Right ventricle myocardium superior (tissue), 1 donor: ENCODE results near the gene EVI2A. TPM values are rescaled to one million over a fixed set of nuclear protein-coding genes. Genes with fewer than 3 reads are reported as not detected.
"Not testable (repeated sequence)": the region's sequence is repeated elsewhere in the genome, so short reads cannot be mapped to it uniquely, and the experiment has no call there.

ENCODE experiments used
- ATAC-seq: fragments of 200-7000 bp; cut with Tn5 transposase; one replicate; pipeline ENCODE4 v1.9.1; 2020; ENCODE audit warnings: mild to moderate bottlenecking; ENCODE audit not compliant: poor library complexity
- DNase-seq: peaks from one replicate; pipeline ENCODE4 v3.0.0-alpha.2; 2020
- intact Hi-C: fragments of 100-400 bp; cut with DNase I; formaldehyde crosslinking; loops from one replicate; pipeline ENCODE4 v1.11.2; 2022
- long read RNA-seq: library from polyadenylated mRNA; unstranded; transcript quantifications from one replicate; pipeline ENCODE4 v2.0.0, GENCODE V29; 2021
- total RNA-seq: library from RNA; stranded (reverse); fragmentation: NEBNext Ultra II Directional; extraction: Animal tissue kit (Norgen Biotek cat#: 25700); gene quantifications from one replicate; pipeline ENCODE4 v1.2.1, GENCODE V29; 2021
- donor health status: DM: no; HTN: yes; CAD: no; lungs with severe emphysema.

The EVI2A gene, protein sequence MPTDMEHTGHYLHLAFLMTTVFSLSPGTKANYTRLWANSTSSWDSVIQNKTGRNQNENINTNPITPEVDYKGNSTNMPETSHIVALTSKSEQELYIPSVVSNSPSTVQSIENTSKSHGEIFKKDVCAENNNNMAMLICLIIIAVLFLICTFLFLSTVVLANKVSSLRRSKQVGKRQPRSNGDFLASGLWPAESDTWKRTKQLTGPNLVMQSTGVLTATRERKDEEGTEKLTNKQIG
- 2.2 TPM for total RNA-seq
- long read RNA-seq: 0 reads

DNA sequence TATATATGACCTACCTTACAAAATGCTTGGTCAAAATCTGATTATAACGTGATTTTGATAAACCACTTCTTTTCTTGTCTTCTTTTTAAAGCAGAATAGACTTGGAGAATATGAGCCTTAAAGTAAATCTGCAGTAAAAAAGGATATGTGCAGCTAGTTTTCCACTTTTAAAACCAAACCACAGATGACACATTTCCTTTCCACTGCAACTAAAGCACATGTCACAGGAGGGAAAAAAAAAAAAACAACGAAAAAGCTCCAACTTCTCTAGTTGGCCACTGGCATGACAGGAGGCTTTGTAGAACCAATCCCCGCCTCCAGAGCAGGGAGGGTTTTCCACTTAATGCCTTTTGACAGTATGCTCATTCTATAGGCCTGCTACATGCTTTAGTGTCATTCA, at the start of gene EVI2A:
Gene EVI2A (minus strand): TSS at position 142 of the 400 bp plus-strand sequence. CDS start 2,609 bp downstream, outside the sequence.
- peak; percentile 44 for ATAC-seq
- intact Hi-C loops: no loop called here
- no peak for DNase-seq

DNA sequence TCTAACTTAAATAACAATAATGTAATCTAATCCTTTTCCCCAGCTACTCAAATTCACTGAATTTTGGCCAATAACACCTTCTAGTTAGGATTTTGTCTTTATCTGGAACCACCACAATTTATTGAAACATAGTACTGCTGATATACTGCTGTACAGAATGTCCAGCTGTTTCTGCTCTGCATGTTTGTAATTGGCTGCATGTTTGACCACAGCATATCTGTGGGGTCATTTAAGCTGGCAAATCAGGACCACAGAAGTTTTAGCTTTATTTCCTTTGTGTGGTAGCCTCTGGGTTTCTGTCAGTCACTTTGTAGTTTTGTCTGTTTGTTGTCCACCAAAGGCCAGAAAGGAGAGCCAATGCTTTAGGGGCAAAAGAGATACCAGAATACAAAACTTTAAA, 47.8 kb upstream of the EVI2A start:
- ATAC-seq (no peak), DNase-seq (no peak)
- intact Hi-C loops: no loop called here

DNA sequence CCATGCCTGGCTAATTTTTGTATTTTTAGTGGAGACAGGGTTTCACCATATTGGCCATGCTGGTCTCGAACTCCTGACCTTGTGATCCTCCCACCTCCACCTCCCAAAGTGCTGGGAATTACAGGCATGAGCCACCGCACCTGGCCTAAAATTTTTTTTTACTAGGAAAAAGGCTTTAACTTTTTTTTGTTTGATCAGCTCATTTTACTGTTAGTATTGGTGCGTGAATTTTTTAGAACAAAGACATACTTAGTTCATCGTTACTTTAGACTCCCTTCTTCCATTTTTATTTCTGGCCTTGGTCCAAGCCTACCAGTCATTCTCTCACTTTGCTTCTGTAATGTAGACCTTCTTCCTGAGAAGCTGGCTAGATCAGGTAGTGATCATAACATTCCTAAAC, 44.7 kb upstream of the EVI2A start:
- no peak for ATAC-seq
- DNase-seq: no peak
- intact Hi-C loops: no loop called here

DNA sequence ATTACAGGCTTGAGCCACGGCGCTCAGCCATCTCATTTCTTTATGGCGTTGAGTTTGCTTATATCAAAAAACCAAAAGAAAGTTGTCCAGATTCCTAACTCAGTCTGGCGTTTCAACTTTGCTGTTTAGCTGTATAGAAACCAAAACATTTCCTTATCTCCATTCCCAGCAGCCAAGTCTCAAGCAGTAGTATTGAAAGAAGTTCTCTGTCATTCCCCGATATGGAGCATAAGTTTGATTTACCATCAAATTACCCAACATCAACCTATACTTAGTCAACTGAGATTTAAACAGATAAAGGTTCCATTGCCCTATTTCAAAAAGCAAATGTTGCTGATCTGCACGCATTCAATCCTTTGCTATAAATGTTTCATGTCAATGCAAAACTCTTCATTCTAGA, 42.6 kb upstream of the EVI2A start:
- DNase-seq (no peak), ATAC-seq (no peak)
- intact Hi-C loops: no loop called here

DNA sequence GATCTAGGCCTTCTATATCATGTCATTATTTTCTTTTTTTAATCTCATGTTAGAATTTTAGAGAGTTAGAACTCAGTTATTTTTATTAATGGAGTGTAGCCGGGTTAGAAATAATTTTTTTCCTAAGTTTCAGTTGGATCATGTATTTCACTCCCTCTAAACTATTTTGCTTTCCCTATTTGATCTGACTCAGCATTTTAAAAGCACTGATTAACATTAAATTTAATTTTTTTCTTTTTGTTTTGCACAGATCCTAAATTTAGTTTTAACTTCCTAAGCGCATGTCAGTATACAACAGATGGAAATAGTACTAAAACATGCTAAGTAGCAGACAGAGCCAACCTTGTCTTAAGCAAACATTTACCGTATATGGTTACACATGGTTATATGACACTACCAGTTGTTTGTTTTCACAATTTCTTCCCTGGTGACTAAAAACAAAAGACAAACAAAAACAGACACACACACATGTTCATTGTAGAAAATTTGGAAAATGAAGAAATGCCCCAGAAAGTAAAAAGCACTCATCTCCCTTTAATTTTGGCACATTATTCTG, 36.5 kb upstream of the EVI2A start:
- intact Hi-C loops: no loop called here
- DNase-seq (no peak), ATAC-seq (no peak)

DNA sequence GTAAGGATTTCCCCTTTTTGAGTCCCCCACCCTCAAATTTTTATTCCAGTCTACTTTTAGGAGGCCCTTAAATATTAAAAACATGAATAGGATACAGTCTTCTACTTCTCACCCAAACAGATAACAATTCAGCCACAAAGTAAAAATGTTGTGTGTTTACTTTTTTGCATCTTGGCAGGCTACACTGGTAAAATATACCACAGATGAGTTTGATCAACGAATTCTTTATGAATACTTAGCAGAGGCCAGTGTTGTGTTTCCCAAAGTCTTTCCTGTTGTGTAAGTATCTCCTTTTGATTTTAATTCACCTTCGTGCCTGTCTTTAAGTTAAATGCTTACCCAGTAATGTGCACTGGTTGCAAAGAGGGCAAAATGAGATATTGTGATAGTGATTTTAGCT, 35.7 kb upstream of the EVI2A start:
- no peak for DNase-seq
- intact Hi-C loops: no loop called here
- no peak for ATAC-seq

DNA sequence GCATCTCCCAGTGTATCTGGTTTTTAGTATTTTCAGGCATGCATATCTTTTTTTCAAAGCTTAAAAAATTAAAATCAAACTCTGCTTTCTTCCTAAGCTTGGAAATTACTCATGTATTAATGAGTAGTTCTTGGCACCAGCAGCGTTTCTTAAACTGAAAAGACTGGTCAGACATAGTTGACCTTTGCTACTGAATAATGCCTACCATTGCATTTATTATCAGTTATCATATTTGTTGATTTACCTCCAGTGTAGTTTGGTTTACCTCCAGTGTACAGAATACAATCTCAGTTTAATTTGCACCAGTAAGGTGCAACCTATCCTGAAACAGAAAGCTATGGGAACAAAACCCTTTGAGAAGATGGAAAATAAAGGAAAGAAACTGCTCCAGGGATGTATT, 34.5 kb upstream of the EVI2A start:
- DNase-seq (no peak), ATAC-seq (no peak)
- intact Hi-C loops: no loop called here

DNA sequence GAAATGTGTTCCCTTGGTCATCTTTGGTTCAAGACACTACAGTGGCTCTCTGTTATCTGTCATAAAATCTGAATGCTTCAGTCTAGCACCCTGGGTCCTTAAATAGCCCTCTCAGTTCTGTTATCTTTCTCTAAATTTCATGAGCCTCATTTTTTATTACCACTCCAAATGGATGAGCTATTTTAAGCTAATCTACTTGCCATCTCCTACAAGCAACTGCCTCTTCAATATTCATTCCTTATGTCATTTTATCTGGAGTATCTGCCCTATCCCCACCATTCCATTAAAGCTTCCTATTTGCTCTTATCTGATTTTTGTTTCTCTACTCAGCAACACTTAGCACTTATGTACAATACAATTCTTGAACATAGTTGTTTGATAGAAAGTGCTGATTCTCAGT, 28.0 kb upstream of the EVI2A start:
- intact Hi-C loops: no loop called here
- DNase-seq (no peak), ATAC-seq (no peak)

DNA sequence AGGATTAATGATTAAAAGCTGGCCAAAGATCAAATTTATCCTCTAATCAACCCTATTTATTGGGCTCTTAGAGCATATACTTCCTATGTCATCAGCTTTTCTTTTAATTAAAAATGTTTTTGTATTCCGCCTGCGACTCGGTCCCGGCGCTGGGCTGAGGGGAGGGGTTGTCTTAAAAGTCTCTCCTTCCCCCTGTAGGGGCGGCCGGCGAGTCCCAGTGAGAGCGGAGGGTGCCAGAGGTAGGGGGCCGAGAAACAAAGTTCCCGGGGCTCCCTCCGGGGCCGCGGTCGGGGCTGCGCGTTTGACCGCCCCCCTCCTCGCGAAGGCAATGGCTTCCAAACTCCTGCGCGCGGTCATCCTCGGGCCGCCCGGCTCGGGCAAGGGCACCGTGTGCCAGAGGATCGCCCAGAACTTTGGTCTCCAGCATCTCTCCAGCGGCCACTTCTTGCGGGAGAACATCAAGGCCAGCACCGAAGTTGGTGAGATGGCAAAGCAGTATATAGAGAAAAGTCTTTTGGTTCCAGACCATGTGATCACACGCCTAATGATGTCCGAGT, 23.8 kb upstream of the EVI2A start:
- intact Hi-C loops, ATAC-seq, DNase-seq: not testable (repeated sequence)

DNA sequence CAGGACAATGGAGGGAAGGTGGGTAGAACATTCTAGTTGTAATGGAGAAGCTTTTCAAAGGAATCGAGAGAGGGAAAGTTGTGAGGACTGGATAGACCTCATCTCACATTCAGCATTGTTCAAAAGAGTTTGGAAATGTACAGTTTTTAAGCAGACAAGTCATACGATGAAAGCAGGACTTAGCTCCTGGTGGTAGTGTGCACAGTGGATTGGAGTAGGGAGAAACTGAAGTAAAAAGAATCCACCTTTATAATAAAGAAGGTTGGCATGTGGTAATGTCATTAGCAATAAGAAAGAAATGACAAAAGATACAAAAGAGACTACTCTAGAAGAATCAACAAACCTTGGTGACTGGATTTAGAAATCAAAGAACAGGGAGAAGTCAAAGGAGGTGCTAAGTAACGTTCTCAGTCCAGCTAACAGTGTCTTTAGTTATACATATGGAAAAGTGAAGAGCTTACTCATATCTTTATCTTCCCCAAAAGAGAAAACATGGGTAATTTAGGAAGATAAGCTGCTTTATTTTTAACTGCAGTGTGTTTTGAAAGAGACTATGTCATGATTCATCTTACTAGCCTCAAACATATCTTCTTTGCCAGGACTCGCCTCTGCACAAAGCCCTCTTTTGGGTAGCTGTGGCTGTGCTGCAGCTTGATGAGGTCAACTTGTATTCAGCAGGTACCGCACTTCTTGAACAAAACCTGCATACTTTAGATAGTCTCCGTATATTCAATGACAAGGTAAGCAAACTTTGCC, 18.7 kb upstream of the EVI2A start:
- ATAC-seq (no peak), DNase-seq (no peak)
- intact Hi-C loops: no loop called here

DNA sequence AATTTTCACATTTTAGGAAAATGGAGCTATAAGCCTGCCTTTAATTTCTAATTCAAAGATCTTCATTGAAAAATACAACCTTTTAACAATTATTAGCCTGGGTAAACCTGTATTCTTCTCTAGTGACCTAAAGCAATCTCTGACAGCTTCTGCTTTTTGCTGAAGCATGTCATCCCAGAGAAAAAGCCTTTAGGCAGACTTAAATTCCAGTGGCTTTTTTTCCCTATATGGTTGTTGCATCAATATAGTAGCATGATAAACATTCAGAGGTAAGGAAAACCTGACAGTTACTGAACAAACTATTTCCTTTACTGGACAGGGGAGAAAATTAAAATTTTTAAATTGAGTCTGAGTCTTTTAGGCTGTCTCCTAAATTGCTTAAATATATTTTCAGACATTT, 7.8 kb upstream of the EVI2A start:
- DNase-seq (no peak), ATAC-seq (no peak)
- intact Hi-C loops: no loop called here

DNA sequence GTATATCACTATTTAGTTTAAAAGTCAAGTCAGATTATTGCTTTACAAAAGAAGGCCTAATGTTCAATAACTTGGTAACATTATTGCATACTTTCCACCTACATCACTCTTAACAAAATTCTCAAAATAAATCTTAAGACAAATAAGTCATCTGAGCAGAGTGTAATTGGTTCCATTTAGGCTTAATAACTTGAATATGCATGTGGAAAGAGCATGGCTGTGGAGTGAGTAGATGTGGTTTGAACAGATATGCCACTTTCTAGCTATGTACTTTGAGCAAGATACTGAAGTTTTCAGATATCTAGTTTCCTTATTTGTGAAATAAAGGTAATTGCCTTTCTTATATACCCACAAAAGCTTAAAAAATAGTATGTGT, 6.7 kb upstream of the EVI2A start:
- DNase-seq (no peak), ATAC-seq (no peak)
- intact Hi-C loops: no loop called here

DNA sequence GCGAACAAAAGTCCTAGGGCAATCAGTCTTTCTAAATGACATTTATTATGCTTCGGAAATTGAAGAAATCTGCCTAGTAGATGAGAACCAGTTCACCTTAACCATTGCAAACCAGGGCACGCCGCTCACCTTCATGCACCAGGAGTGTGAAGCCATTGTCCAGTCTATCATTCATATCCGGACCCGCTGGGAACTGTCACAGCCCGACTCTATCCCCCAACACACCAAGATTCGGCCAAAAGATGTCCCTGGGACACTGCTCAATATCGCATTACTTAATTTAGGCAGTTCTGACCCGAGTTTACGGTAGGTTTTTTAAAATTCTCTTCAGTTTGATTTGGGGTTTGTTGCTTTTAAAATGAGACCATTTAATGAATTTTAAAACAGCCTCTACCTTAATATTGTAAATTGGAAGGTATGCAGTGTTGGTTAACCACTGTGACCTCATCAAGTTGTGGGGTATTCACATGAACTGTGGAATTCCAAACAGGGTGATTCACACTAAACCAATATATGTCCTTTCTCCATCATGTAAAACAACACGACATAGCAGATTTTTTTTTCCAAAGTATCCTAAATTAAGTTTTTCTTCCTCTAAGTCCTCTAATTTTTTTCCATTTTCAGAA, 6.2 kb upstream of the EVI2A start:
- no peak for ATAC-seq
- DNase-seq: no peak
- intact Hi-C loops: no loop called here

DNA sequence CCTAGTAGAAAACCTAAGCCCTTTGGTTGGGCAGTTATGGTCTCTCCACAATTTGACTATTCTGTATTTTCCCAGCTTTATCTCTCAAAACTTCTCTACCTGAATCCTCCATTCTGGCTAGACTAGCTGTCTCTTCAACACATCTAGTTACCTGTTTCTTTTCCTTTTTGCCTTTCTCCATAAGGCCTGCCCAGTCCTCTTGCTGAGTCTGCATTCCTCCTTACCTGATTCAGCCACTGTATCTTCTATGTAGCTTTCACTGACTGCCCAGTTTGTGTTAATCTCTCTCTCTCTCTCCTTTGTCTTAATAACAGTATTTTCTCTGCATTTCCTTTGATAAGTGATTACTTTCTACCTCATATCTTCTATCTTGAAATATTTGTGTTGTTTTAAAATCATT, 2.1 kb upstream of the EVI2A start:
- no peak for DNase-seq
- intact Hi-C loops: no loop called here

DNA sequence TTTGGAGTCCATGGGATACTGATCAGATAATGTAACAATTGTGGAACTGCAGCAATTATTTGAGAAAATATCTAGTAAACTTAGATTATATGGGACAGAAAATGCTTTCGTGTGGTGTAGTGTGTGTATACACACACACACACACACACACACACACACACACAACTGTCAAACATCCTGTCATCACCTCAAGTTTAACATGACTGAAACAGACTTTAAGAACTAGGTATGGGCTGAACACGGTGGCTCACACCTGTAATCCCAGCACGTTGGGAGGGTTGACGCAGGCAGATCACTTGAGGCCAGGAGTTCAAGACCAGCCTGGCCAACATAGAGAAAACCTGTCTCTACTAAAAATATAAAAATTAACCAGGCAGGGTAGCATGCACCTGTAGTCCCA, 544 bp upstream of the EVI2A start:
- ATAC-seq: no peak
- no peak for DNase-seq
- intact Hi-C loops: no loop called here

More for the DNA sequence above, 2.1 kb upstream of the EVI2A start:
- no peak for ATAC-seq

DNA sequence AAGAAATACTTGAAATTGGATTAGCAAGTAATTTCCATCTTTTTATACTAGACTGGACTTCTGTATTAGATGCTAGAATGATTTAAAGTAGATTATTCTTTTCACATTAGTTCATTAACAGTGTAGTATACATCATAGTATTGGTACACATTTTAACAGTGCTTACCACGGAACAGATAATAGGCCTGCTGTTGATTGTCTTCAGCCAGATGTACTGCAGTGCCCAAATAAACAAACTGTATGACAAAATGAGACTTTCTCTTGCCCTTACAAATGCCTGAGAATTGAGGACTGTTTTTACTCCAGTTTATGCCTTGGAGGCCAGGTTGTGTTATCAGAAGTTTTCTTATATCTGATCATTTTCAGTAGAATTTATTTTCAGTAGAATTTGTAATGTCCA, 631 bp downstream of the EVI2A start:
- ATAC-seq (peak; percentile 25), DNase-seq (no peak)
- intact Hi-C loops: no loop called here

DNA sequence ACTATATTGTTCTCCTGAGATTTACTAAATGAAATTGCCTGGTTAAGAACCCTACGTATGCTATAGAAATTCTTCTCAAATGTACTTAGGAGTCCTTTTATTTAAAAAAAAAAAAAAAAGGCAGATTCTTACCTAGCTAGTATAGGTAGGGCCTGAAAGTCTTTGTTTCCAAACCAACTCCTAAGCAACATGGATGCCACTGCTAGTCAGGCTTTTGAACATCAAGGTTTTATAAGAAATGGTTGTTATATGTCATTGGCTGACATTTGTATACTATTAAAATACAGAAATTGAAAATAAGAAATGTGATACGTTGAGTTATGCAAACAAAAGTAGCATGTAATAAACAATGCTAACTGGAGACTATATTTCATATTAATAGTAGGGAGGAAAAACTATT, 1.2 kb downstream of the EVI2A start:
- intact Hi-C loops: no loop called here
- no peak for ATAC-seq
- no peak for DNase-seq

DNA sequence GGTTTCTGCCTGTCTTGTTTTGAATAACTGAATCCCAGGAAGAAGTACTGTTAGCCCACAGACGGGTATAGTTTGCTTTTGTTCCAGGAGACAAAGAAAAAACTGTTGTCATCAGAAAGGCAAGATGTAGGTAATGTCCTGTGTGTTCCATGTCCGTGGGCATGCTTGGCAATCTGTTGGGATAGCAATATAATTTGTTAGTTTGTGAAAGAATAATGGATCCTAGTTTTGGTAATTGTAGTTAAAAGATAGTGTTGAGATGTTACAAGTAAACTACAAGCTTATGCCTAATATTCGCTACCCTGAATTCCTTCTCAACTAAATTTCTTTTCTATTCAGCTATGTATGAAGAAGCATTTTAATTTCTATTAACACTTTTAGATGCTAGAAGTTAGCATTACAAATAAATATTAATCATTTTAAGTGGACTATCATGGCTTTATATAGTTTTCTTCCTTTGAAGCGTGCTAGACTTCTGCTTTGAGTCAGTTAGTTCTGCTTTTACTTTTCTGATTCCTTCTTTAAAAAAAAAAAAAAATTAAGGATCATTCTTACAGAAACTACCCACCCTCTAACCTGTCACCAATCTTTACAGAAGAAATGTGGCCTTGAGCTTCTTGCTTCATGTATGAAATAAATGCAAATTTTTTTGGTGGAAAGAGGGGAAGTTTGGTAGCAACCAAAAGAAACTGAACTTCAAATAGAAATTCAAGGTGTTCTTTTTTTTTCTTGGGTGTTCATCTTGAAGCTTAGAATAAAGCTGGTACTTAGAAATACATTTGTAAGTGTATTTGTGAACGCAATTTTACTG, 2.4 kb downstream of the EVI2A start:
- ATAC-seq: no peak
- DNase-seq: no peak
- intact Hi-C loops: no loop called here

DNA sequence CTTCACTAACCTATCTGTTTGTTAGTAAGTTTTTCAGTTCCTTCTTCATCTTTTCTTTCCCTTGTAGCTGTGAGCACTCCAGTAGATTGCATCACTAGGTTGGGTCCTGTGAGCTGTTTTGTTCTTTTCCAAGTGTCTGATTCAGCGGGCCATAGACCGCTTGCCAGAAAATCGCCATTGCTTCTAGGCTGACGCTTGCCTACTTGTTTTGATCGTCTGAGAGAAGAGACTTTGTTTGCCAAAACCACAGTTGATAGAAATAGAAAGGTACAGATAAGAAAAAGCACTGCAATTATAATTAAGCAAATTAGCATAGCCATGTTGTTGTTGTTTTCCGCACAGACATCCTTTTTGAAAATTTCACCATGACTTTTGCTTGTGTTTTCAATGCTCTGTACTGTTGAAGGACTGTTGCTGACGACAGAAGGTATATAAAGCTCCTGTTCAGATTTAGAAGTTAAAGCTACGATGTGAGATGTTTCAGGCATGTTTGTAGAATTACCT, 3.1 kb downstream of the EVI2A start:
- ATAC-seq (peak; percentile 90), DNase-seq (peak; percentile 65)
- intact Hi-C loops: no loop called here
